ENCODE measurements around the gene ELF2. TPM values are rescaled to one million over a fixed set of nuclear protein-coding genes. Genes with fewer than 3 reads are reported as not detected.

Gene ELF2
- total and polyA plus RNA-seq, 2 donors from 2014 or later, result 12.8 to 58.5 TPM

DNA sequence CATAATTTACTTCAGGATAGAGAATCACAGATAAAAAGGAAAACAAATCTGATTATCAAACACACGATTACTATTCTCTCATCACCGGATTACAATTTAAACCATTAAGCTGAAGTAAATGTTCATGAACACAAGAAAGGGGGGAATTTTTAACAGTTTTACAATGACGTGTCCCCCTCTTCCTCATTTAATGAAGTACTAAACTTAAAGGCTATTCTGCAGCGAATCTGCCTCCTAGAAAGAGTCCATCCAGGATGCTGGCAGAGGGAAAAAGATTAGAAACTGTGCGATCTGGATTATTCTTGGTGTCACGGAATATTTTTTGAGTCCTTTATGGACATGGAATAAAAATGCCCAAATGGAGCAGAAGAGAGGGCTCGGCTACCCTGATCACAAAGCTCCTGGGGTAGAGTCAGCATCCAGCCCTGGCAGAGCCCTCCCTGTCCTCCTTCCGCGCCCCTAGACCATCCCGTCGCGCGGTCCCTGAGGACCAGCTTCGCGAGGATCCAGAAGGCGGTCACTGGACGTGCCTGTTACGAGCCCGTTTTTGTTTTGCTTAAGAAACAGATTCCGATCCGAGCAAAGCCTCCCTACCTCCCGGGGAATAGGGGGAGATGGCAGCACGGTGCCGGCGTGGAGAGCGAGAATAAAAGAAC is 1.2 kb downstream of the ELF2 start:
- Histone ChIP-seq H3K4me3 (ENCODE audit: low read length in 3 of 3) (peak overlapping the region; percentile 55 to 97 (median 94)), H3K27ac (ENCODE audit: low read depth in 2 of 2, low read length in 2 of 2) (peak overlapping the region; percentile 99), H3K9ac (ENCODE audit: low read length in 3 of 3) (peak overlapping the region; percentile 20 to 96 (median 35)), H3K9me3 (ENCODE audit: control insufficient read depth in 2 of 3, insufficient read depth in 1 of 3, low read length in 3 of 3) (no peaks in the 10 kb centered on the region), H3K27me3 (ENCODE audit: control insufficient read depth, insufficient read depth, low read length) (no peaks in the 10 kb centered on the region), H3K36me3 (ENCODE audit: control insufficient read depth in 2 of 3, insufficient read depth in 3 of 3, low read length in 3 of 3) (no peaks in the 10 kb centered on the region), H3K4me1 (ENCODE audit: control insufficient read depth in 2 of 3, insufficient read depth in 2 of 3, low read depth in 1 of 3, low read length in 3 of 3) (peaks cover 0 to 2% (median 0%) of the 10 kb centered on the region in 3 donors)
- intact Hi-C loops (cut with DNase I), result no loop called here
- FAIRE-seq, result no peak
- peak in 2 of 5 donors; percentile 29 to 72 for DNase-seq
- TF ChIP-seq, protein P1, sequence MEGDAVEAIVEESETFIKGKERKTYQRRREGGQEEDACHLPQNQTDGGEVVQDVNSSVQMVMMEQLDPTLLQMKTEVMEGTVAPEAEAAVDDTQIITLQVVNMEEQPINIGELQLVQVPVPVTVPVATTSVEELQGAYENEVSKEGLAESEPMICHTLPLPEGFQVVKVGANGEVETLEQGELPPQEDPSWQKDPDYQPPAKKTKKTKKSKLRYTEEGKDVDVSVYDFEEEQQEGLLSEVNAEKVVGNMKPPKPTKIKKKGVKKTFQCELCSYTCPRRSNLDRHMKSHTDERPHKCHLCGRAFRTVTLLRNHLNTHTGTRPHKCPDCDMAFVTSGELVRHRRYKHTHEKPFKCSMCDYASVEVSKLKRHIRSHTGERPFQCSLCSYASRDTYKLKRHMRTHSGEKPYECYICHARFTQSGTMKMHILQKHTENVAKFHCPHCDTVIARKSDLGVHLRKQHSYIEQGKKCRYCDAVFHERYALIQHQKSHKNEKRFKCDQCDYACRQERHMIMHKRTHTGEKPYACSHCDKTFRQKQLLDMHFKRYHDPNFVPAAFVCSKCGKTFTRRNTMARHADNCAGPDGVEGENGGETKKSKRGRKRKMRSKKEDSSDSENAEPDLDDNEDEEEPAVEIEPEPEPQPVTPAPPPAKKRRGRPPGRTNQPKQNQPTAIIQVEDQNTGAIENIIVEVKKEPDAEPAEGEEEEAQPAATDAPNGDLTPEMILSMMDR (IDR thresholded peaks at IDR 0.05; ENCODE audit: borderline replicate concordance, extremely low read depth, insufficient read depth), result no peak

DNA sequence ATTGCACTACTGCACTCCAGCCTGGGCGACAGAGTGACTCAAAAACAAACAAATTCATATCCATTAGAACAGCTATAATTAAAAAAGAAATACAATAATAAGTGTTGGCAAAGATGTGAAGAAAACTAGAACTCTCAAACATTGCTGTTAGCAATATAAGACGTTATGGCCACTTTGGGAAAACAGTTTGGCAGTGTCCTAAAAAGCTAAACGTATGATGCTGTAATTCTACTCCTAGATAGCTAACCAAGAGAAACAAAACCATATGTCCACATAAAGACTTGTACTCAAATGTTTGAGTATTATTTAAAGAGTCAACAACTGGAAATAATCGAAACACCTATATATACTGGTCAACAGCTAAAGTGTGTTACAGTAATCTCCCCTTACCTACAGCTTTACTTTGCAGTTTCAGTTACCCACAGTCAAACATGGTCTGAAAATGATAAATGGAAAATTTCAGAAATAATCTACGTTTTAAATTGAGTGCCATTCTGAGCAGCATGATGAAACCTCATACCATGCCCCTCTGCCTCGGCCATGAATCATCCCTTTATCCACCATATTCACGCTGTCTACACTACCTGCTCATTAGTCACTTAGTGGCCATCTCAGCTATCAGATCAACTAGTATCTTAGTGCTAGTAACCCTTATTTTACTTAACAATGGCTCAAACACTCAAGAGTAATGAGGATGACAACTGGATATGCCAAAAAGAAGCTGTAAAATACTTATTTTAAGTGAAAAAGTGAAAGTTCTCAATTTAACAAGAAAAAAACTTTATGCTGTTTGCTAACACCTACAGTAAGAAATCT is 4.9 kb downstream of the ELF2 start:
- H3K27me3 ChIP-seq (ENCODE audit: control insufficient read depth, insufficient read depth, low read length), result no peaks in the 10 kb centered on the region
- peaks cover 0 to 7% (median 4%) of the 10 kb centered on the region in 3 donors for H3K4me1 ChIP-seq (ENCODE audit: control insufficient read depth in 2 of 3, insufficient read depth in 2 of 3, low read depth in 1 of 3, low read length in 3 of 3)
- H3K27ac ChIP-seq (ENCODE audit: low read depth in 2 of 2, low read length in 2 of 2), result no peak overlapping the region
- no peaks in the 10 kb centered on the region for H3K36me3 ChIP-seq (ENCODE audit: control insufficient read depth in 2 of 3, insufficient read depth in 3 of 3, low read length in 3 of 3)
- no peak overlapping the region for H3K9ac ChIP-seq (ENCODE audit: low read length in 3 of 3)
- DNase-seq (no peak), FAIRE-seq (no peak)
- no peak overlapping the region for H3K4me3 ChIP-seq (ENCODE audit: low read length in 3 of 3)
- no peaks in the 10 kb centered on the region for H3K9me3 ChIP-seq (ENCODE audit: control insufficient read depth in 2 of 3, insufficient read depth in 1 of 3, low read length in 3 of 3)
- intact Hi-C loops (cut with DNase I), result no loop called here
- TF ChIP-seq, protein P1 (IDR thresholded peaks at IDR 0.05; ENCODE audit: borderline replicate concordance, extremely low read depth, insufficient read depth), result no peak

DNA sequence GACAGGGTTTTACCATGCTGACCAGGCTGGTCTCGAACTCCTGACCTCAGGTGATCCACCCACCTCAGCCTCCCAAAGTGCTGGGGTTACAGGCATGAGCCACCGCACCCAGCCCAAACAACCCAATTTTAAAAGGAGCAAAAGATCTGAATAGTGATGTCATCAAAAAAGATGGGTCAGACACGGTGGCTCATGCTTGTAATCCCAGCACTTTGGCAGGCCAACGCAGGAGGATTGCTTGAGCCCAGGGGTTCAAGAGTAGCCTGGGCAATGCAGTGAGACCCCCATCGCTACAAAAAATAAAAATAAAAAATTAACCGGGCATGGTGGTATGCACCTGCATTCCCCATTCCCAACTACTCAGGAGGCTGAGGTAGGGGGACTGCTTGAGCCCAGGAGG is 6.1 kb downstream of the ELF2 start:
- no peaks in the 10 kb centered on the region for H3K27me3 ChIP-seq (ENCODE audit: control insufficient read depth, insufficient read depth, low read length)
- H3K4me1 ChIP-seq (ENCODE audit: control insufficient read depth in 2 of 3, insufficient read depth in 2 of 3, low read depth in 1 of 3, low read length in 3 of 3), result peaks cover 0 to 7% (median 4%) of the 10 kb centered on the region in 3 donors
- H3K4me3 ChIP-seq (ENCODE audit: low read length in 3 of 3), result no peak overlapping the region
- H3K9me3 ChIP-seq (ENCODE audit: control insufficient read depth in 2 of 3, insufficient read depth in 1 of 3, low read length in 3 of 3), result no peaks in the 10 kb centered on the region
- intact Hi-C loops (cut with DNase I), result no loop called here
- no peak overlapping the region for H3K27ac ChIP-seq (ENCODE audit: low read depth in 2 of 2, low read length in 2 of 2)
- H3K36me3 ChIP-seq (ENCODE audit: control insufficient read depth in 2 of 3, insufficient read depth in 3 of 3, low read length in 3 of 3), result no peaks in the 10 kb centered on the region
- TF ChIP-seq, protein P1 (IDR thresholded peaks at IDR 0.05; ENCODE audit: borderline replicate concordance, extremely low read depth, insufficient read depth), result no peak
- DNase-seq (no peak), FAIRE-seq (no peak)
- no peak overlapping the region for H3K9ac ChIP-seq (ENCODE audit: low read length in 3 of 3)
